Measurements from ENCODE around the gene ANHX. TPM values are rescaled to one million over a fixed set of nuclear protein-coding genes. Genes with fewer than 3 reads are reported as not detected.

The ANHX gene
- total RNA-seq, 4 donors from 2014 or later = not detected

DNA sequence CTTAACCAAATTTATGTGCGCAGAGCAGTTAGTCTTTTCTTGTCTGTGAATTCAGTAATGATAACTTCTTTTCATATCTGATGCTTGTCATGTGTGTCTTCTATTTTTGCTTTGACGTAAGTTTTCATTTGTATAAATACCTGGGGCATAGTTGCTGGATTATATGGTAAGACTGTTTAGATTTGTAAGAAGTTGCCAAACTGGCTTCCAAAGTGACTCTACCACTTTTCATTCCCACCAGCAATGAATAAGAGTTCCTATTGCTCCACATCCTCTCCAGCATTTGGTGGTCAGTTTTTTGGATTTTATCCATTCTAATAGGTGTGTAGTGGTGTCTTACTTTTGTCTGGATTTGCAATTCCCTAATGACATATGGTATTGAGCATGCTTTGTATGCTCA is 45.5 kb downstream of the ANHX start:
- DNase-seq = no peak
- H3K9me3 ChIP-seq = peaks cover 17 to 100% (median 98%) of the 10 kb centered on the region in 3 donors
- 80 to 85% methylated on average over 2 of the region's 2 CpGs for WGBS, 2 donors
- no peaks in the 10 kb centered on the region for H3K27me3 ChIP-seq
- intact Hi-C loops (cut with DNase I) = no loop called here
- peak overlapping the region in 1 of 4 donors; percentile 26 for H3K4me3 ChIP-seq
- H3K36me3 ChIP-seq = peaks cover 68 to 100% (median 74%) of the 10 kb centered on the region in 3 donors
- no peaks in the 10 kb centered on the region for H3K4me1 ChIP-seq
- TF ChIP-seq POLR2A (IDR thresholded peaks at IDR 0.05) = no peak
- TF ChIP-seq, protein P1, sequence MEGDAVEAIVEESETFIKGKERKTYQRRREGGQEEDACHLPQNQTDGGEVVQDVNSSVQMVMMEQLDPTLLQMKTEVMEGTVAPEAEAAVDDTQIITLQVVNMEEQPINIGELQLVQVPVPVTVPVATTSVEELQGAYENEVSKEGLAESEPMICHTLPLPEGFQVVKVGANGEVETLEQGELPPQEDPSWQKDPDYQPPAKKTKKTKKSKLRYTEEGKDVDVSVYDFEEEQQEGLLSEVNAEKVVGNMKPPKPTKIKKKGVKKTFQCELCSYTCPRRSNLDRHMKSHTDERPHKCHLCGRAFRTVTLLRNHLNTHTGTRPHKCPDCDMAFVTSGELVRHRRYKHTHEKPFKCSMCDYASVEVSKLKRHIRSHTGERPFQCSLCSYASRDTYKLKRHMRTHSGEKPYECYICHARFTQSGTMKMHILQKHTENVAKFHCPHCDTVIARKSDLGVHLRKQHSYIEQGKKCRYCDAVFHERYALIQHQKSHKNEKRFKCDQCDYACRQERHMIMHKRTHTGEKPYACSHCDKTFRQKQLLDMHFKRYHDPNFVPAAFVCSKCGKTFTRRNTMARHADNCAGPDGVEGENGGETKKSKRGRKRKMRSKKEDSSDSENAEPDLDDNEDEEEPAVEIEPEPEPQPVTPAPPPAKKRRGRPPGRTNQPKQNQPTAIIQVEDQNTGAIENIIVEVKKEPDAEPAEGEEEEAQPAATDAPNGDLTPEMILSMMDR (IDR thresholded peaks at IDR 0.05) = no peak
- H3K27ac ChIP-seq = no peak overlapping the region

DNA sequence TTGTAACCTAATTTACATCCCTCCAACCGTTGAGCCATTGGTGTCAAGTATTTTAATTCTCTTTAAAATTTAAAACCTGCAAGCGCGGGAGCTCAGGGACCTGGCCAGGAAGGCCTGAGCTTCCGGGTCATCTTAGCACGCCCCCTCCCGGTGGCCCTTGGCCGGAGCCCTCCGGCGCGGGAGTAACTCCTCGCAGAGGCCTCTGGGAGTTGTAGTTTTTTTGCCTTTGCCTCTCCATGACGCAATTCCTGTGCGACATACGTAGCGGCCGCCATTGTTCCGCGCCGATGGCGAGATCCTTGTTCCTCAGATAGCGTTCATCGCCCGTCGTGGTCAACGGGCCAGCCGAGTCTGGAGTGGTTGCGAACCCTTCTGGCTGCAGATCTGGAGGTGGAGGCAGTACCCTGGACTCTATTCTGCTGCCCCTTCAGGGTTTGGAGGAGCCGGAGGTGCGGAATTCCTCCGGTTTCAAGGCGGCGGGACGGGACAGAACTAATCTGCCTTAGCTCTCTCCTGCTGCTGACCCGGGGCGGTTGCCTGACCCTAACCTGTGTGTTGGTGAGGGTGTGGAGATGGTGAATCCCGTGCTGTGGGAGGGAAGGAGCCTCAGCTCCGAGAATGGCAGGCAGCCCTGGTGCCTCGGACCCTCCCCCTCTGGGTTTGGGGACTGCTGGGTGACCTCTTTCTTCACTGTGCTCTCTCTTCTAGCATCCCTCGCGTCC is 54.3 kb downstream of the ANHX start, which contains the start of gene ZNF268:
TSS of gene ZNF268 (plus strand) at position 258 of the 722 bp plus-strand sequence. CDS start 503 bp downstream, outside the sequence.
- no peak for TF ChIP-seq POLR2A (IDR thresholded peaks at IDR 0.05)
- TF ChIP-seq, protein P1 (IDR thresholded peaks at IDR 0.05) = peak; percentile 57 to 92 (median 78)
- Histone ChIP-seq H3K36me3 (peaks cover 9 to 40% (median 18%) of the 10 kb centered on the region in 3 donors), H3K27ac (peak within 1 kb of the TSS; percentile 77 to 83 (median 81)), H3K4me1 (peaks cover 8 to 13% (median 9%) of the 10 kb centered on the region in 3 donors), H3K4me3 (peak within 1 kb of the TSS; percentile 65 to 99 (median 83)), H3K27me3 (no peaks in the 10 kb centered on the region), H3K9me3 (peaks cover 0 to 72% (median 26%) of the 10 kb centered on the region in 3 donors)
- intact Hi-C loops (cut with DNase I) = no loop called here
- DNase-seq = peak; percentile 45
- WGBS, 2 donors = 2 to 3% methylated on average over 17 to 33 of the region's 40 CpGs

DNA sequence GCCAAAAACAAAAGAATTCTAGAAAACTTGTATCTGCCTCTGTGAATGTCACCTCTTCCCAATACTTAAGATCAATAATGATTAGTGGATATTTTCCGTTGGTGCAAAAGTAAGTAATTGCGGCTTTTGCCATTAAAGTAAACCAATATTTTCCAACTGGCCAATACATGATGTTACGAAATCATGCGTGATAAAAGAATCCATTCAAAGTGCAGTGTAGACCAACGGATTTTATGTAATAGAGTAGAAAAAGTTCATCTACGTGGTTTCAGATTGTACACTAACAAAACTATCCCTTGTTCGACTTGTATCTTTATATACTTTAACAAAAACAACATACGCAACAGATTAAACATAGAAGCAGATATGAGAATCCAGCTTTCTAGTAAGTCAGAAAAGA is 55.0 kb downstream of the ANHX start:
- peak overlapping the region in 1 of 4 donors; percentile 99 for H3K4me3 ChIP-seq
- no peaks in the 10 kb centered on the region for H3K27me3 ChIP-seq
- peaks cover 0 to 71% (median 20%) of the 10 kb centered on the region in 3 donors for H3K9me3 ChIP-seq
- peak overlapping the region in 2 of 4 donors; percentile 77 to 80 for H3K27ac ChIP-seq
- peaks cover 9 to 32% (median 12%) of the 10 kb centered on the region in 3 donors for H3K36me3 ChIP-seq
- peaks cover 8 to 13% (median 9%) of the 10 kb centered on the region in 3 donors for H3K4me1 ChIP-seq
- 94 to 95% methylated on average over 8 of the region's 8 CpGs for WGBS, 2 donors
- TF ChIP-seq, protein P1 (IDR thresholded peaks at IDR 0.05) = no peak
- no peak for TF ChIP-seq POLR2A (IDR thresholded peaks at IDR 0.05)
- no peak for DNase-seq
- intact Hi-C loops (cut with DNase I) = no loop called here

DNA sequence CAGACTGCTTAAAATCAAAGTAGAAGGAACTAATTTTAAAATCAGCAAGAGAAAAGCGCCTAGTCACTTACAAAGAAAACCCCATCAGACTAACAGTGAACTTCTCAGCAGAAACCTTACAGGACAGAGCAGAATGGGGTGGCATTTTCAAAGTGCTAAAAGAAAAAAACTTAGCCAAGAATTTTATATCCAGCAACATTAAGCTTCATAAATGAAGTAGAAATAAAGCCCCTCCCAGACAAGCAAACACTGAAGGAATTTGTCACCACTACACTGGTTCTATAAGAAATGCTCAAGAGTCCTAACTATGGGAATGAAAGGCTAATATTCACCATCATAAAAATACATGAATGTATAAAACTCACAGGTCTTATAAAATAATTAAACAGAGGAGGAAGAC is 60.8 kb downstream of the ANHX start:
- no peak for TF ChIP-seq POLR2A (IDR thresholded peaks at IDR 0.05)
- TF ChIP-seq, protein P1 (IDR thresholded peaks at IDR 0.05) = no peak
- intact Hi-C loops (cut with DNase I) = no loop called here
- H3K36me3 ChIP-seq = no peaks in the 10 kb centered on the region
- H3K27me3 ChIP-seq = no peaks in the 10 kb centered on the region
- no peak for DNase-seq
- no peaks in the 10 kb centered on the region for H3K4me1 ChIP-seq
- 63 to 73% methylated on average over 1 of the region's 1 CpG for WGBS, 2 donors
- no peak overlapping the region for H3K4me3 ChIP-seq
- H3K9me3 ChIP-seq = peaks cover 0 to 89% (median 31%) of the 10 kb centered on the region in 3 donors
- no peak overlapping the region for H3K27ac ChIP-seq

DNA sequence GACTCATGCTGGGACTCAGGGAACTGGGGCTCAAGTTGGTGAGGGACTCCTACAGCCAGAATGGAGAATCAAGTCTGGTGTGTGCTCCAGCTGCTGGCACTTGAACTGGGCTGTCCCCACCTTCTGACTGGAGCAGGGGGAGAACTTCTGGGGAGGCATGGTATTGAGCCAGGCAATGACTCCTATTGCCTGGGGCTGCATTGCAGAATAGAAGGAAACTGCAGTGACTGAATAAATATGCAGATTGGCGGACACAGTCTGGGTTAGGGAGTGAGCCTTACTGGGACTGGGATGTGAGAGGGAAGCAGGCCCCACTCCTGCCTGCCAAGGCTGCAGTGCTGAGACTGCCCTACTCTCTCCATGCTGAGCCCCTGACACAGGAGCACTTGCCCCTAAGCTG is 63.2 kb downstream of the ANHX start:
- Histone ChIP-seq H3K4me1 (no peaks in the 10 kb centered on the region), H3K9me3 (peaks cover 0 to 89% (median 26%) of the 10 kb centered on the region in 3 donors), H3K36me3 (no peaks in the 10 kb centered on the region), H3K4me3 (no peak overlapping the region), H3K27ac (no peak overlapping the region), H3K27me3 (no peaks in the 10 kb centered on the region)
- intact Hi-C loops (cut with DNase I) = no loop called here
- DNase-seq = no peak
- WGBS, 2 donors = 71% methylated on average over 1 of the region's 1 CpG; no CpG with 5 or more reads in 1 of the 2 donors
- TF ChIP-seq, protein P1 (IDR thresholded peaks at IDR 0.05) = no peak
- TF ChIP-seq POLR2A (IDR thresholded peaks at IDR 0.05) = no peak
